Endothelial cell of umbilical vein (primary cell): Measurements from ENCODE around the gene CATSPER4. TPM values are rescaled to one million over a fixed set of nuclear protein-coding genes. Genes with fewer than 3 reads are reported as not detected.

Experiments used
- BruUV-seq: library from RNA; stranded (reverse); fragments of 400-500 nt; replicated peaks from 2 replicates; lab custom pipeline; 2021; lab: Mats Ljungman, UMichigan
- CTCF ChIA-PET: fragments of 300-600, 350-600 bp; sonication (Branson Sonifier 250); formaldehyde crosslinking; loops from one replicate; lab custom pipeline; 2021; ENCODE audit warnings: antibody characterized with exemption, inconsistent platforms; lab: Charles Lee
- POLR2A ChIA-PET: fragments of 300-600, 350-600 bp; sonication (Branson Sonifier 250); formaldehyde crosslinking; loops from one replicate; lab custom pipeline; 2021; ENCODE audit warnings: antibody characterized with exemption, inconsistent platforms; lab: Charles Lee
- DNase-seq: peaks from one replicate; pipeline ENCODE4 v3.0.0-alpha.2; 2011; ENCODE audit warnings: low read depth, low spot score
- FAIRE-seq: peaks from 2 replicates; lab custom pipeline; 2011; peaks lifted over from hg19 to GRCh38; lab: Jason Lieb, UNC
- H2AFZ ChIP-seq: 2 replicates; pipeline ENCODE4 v1.6.0; 2012; ENCODE audit warnings: low read depth, low read length, control low read depth, inconsistent platforms
- H3K27ac ChIP-seq: 2 replicates; pipeline ENCODE4 v1.5.1; 2011; ENCODE audit warnings: low read depth, mild to moderate bottlenecking, control low read depth, low read length, moderate library complexity; ENCODE audit not compliant: insufficient read depth
- H3K27me3 ChIP-seq, 2 experiments: 2 replicates each; pipeline versions ENCODE4 v1.6.0 to v1.6.1; 2011; ENCODE audit warnings: low read length in 2 of 2, mixed read lengths in 1 of 2; ENCODE audit not compliant: control insufficient read depth in 2 of 2, insufficient read depth in 2 of 2
- H3K36me3 ChIP-seq, 2 experiments: 2 replicates in 1 of 2; 3 replicates in 1 of 2; pipeline ENCODE4 v1.5.1; 2011; ENCODE audit warnings: low read length in 2 of 2, mild to moderate bottlenecking in 1 of 2, moderate library complexity in 1 of 2; ENCODE audit not compliant: control insufficient read depth in 2 of 2, insufficient read depth in 2 of 2; ENCODE audit errors: extremely low read depth in 1 of 2
- H3K4me1 ChIP-seq: 3 replicates; pipeline ENCODE4 v1.5.1; 2011; ENCODE audit warnings: mild to moderate bottlenecking, low read length; ENCODE audit not compliant: control insufficient read depth, insufficient read depth; ENCODE audit errors: extremely low read depth
- H3K4me2 ChIP-seq: 2 replicates; pipeline ENCODE4 v1.6.1; 2011; ENCODE audit warnings: low read length, control low read depth, mixed read lengths; ENCODE audit not compliant: insufficient read depth
- H3K4me3 ChIP-seq, 3 experiments: fragments of 200-600 bp in 1 of 3; sonication (generic), shearing (Covaris generic) in 1 of 3; replicated peaks in 1 of 3; 2 replicates each; pipeline ENCODE4 v1.5.1; 2011 to 2016; ENCODE audit warnings: control low read depth in 3 of 3, low read length in 3 of 3, mild to moderate bottlenecking in 2 of 3, inconsistent platforms in 1 of 3, low read depth in 1 of 3, moderate library complexity in 1 of 3; ENCODE audit not compliant: insufficient read depth in 1 of 3
- H3K79me2 ChIP-seq: 2 replicates; pipeline ENCODE4 v1.6.0; 2012; ENCODE audit warnings: low read length, inconsistent platforms; ENCODE audit not compliant: control insufficient read depth, insufficient read depth
- H3K9ac ChIP-seq: replicated peaks from 2 replicates; pipeline ENCODE3; 2011; ENCODE audit warnings: low read length, control low read depth; ENCODE audit not compliant: insufficient read depth; ENCODE audit errors: extremely low read depth
- H3K9me1 ChIP-seq: replicated peaks from 3 replicates; pipeline ENCODE4 v1.6.0; 2011; ENCODE audit warnings: mild to moderate bottlenecking, low read length; ENCODE audit not compliant: control insufficient read depth, insufficient read depth; ENCODE audit errors: extremely low read depth
- H3K9me3 ChIP-seq: replicated peaks from 2 replicates; pipeline ENCODE4 v1.5.1; 2012; ENCODE audit warnings: low read length, inconsistent platforms; ENCODE audit not compliant: control insufficient read depth, insufficient read depth
- H4K20me1 ChIP-seq: replicated peaks from 2 replicates; pipeline ENCODE3; 2011; ENCODE audit warnings: mild to moderate bottlenecking, low read length; ENCODE audit not compliant: control insufficient read depth, insufficient read depth; ENCODE audit errors: extremely low read depth
- EZH2 ChIP-seq: IDR thresholded peaks from 2 replicates; pipeline ENCODE4 v1.6.1; 2012; ENCODE audit warnings: borderline replicate concordance, low read depth, mild to moderate bottlenecking, moderate library complexity, low read length, inconsistent platforms; ENCODE audit not compliant: severe bottlenecking
- GATA2 ChIP-seq: IDR thresholded peaks from 2 replicates; pipeline ENCODE4 v1.7.0; 2011; ENCODE audit warnings: low read depth, mild to moderate bottlenecking, moderate library complexity, mixed read lengths, low read length; ENCODE audit not compliant: insufficient read length, insufficient read depth
- JUN ChIP-seq: IDR thresholded peaks from 2 replicates; pipeline ENCODE4 v1.6.1; 2011; ENCODE audit warnings: borderline replicate concordance, low read depth; ENCODE audit not compliant: insufficient read length, insufficient read depth
- MYC ChIP-seq: IDR thresholded peaks from one replicate; pipeline ENCODE4 v1.6.1; 2011; ENCODE audit warnings: mild to moderate bottlenecking, low read depth, low read length
- POLR2A ChIP-seq: IDR thresholded peaks from 2 replicates; pipeline ENCODE4 v1.6.1; 2012; ENCODE audit warnings: low read depth, mild to moderate bottlenecking, control low read depth, low read length
- dilution Hi-C: fragments of 300-500 bp; cut with MboI; formaldehyde crosslinking; loops from one replicate; pipeline ENCODE4 v1.15.0; 2019; ENCODE audit warnings: low sequenced_read_pairs; ENCODE audit not compliant: extremely low pct_ligation_motif_present
- intact Hi-C: fragments of 100-400 bp; cut with micrococcal nuclease; formaldehyde crosslinking; loops from one replicate; pipeline ENCODE4 v1.10.0; 2022
- polyA plus RNA-seq, 4 experiments: library from polyadenylated mRNA; depleted of rRNA in 3 of 4; stranded (reverse) in 3 of 4; unstranded in 1 of 4; fragments of >200 nt; gene quantifications; 2 replicates each; pipeline versions ENCODE4 v1.2.1 to v1.2.3, GENCODE V29; 2011 to 2012; ENCODE audit warnings: missing spikeins in 1 of 4
- total RNA-seq: library from RNA; stranded (reverse); gene quantifications from 2 replicates; pipeline ENCODE4 v1.2.3, GENCODE V29; 2021
- TF ChIP-seq, protein P1 (sequence below): IDR thresholded peaks from 2 replicates; pipeline ENCODE4 v1.6.1; 2011; ENCODE audit not compliant: insufficient read depth, insufficient read length

Gene CATSPER4
- total and polyA plus RNA-seq, 2 donors (not counting 3 experiments of a cell fraction or from before 2014, with no cell fraction given) = not detected

DNA sequence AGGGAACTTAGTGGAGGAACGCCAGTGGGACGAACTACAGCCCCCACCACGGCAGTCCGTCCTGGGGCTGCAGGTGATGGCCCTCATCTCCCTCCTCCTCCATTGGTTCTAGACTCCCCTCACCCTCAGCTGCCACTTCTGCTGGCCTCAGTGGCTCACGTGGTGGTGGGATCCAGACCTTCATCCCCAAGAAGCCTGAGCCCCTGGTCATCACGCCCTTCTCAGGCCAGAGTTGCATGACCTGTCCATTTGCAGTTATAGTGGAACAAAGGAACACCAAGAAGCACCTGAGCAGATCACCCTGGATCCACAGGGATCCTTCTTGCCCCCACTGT lies 44.5 kb upstream of the CATSPER4 start:
- ChIA-PET CTCF (interaction anchor here (1.1 to 6.7 kb wide), 15 partner anchors 10 to 260 kb away, joined by 3 to 192 read pairs (median 25); partner anchors contain the start of gene PDIK1L), POLR2A (no interaction called here)
- Histone ChIP-seq H3K9ac (no peak overlapping the region), H3K27ac (no peak overlapping the region), H4K20me1 (no peaks in the 10 kb centered on the region), H3K27me3 (no peaks in the 10 kb centered on the region), H3K36me3 (no peaks in the 10 kb centered on the region), H2AFZ (no peak overlapping the region), H3K79me2 (no peaks in the 10 kb centered on the region), H3K4me1 (no peaks in the 10 kb centered on the region), H3K9me1 (no peaks in the 10 kb centered on the region), H3K4me3 (no peak overlapping the region), H3K9me3 (no peaks in the 10 kb centered on the region), H3K4me2 (no peak overlapping the region)
- intact Hi-C loops = loop anchor here (1.0 kb wide), 4 partner anchors 35 to 175 kb away; partner anchors contain the start of gene PDIK1L
- DNase-seq (no peak), FAIRE-seq (no peak)
- dilution Hi-C loops = no loop called here
- TF ChIP-seq POLR2A = no peak
- TF ChIP-seq, protein P1, sequence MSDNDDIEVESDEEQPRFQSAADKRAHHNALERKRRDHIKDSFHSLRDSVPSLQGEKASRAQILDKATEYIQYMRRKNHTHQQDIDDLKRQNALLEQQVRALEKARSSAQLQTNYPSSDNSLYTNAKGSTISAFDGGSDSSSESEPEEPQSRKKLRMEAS = no peak
- no TSS peak for BruUV-seq

DNA sequence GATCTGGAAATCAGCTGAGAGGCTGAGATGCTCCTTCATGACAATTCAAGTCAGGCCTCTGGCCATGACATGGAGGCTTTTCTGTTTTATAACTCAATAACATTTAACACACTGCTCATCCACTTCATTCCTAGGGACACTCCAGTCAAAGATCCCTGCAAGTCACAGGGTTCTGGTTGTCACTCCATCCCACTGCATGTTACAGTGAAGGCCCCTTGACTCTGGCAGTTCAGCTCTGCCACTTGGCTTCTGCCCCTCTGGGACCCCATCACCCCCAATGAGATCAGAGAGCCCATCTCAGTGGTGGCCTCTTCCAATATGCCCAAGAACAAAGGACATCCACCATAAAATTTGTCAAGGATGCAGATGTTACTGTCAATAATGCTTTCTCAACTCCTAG lies 41.5 kb upstream of the CATSPER4 start:
- no TSS peak for BruUV-seq
- Histone ChIP-seq H4K20me1 (no peaks in the 10 kb centered on the region), H3K27ac (no peak overlapping the region), H3K9ac (no peak overlapping the region), H3K27me3 (no peaks in the 10 kb centered on the region), H3K4me1 (no peaks in the 10 kb centered on the region), H3K79me2 (no peaks in the 10 kb centered on the region), H3K36me3 (no peaks in the 10 kb centered on the region), H3K4me2 (no peak overlapping the region), H3K9me3 (no peaks in the 10 kb centered on the region), H3K4me3 (no peak overlapping the region), H2AFZ (no peak overlapping the region), H3K9me1 (no peaks in the 10 kb centered on the region)
- dilution Hi-C loops (no loop called here), intact Hi-C loops (no loop called here)
- CTCF ChIA-PET = interaction anchor here (1.2 kb wide), 1 partner anchor 44 kb away, joined by 4 read pairs; no protein-coding TSS in a partner anchor
- DNase-seq (no peak), FAIRE-seq (no peak)
- TF ChIP-seq JUN (no peak), GATA2 (no peak), MYC (no peak), EZH2 (no peak)
- POLR2A ChIA-PET = no interaction called here
